ENCODE data around the gene LCN15.

DNA sequence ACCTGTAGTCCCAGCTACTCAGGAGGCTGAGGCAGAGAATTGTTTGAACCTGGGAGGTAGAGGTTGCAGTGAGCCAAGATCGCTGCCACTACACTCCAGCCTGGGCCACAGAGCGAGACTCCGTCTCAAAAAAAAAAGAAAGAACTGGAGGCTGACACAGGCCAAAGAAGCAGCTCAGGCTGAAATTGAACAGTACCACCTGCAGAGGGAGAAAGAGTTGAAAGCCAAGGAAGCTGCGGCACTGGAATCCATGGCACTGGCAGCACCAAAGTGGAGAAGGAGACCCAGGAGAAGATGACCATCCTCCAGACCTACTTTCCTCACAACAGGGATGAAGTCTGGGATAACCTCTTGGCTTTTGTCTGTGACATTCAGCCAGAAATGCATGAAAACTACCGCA is 15.5 kb upstream of the LCN15 start:
- TF ChIP-seq, protein P1, sequence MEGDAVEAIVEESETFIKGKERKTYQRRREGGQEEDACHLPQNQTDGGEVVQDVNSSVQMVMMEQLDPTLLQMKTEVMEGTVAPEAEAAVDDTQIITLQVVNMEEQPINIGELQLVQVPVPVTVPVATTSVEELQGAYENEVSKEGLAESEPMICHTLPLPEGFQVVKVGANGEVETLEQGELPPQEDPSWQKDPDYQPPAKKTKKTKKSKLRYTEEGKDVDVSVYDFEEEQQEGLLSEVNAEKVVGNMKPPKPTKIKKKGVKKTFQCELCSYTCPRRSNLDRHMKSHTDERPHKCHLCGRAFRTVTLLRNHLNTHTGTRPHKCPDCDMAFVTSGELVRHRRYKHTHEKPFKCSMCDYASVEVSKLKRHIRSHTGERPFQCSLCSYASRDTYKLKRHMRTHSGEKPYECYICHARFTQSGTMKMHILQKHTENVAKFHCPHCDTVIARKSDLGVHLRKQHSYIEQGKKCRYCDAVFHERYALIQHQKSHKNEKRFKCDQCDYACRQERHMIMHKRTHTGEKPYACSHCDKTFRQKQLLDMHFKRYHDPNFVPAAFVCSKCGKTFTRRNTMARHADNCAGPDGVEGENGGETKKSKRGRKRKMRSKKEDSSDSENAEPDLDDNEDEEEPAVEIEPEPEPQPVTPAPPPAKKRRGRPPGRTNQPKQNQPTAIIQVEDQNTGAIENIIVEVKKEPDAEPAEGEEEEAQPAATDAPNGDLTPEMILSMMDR (IDR thresholded peaks at IDR 0.05), result no peak
- no peak for TF ChIP-seq POLR2A (IDR thresholded peaks at IDR 0.05)
- no peak for TF ChIP-seq EP300 (IDR thresholded peaks at IDR 0.05)

All from tibial nerve (tissue), 4 donors.